DMS 273 (cell line): Measurements from ENCODE around the gene ARHGEF7.

ENCODE experiments used
- DNase-seq: peaks from one replicate; lab custom pipeline; 2025; ENCODE audit not compliant: unreplicated experiment; lab: John Stamatoyannopoulos, UW

Gene ARHGEF7

GRCh38 chr13:111292710-111293485 lies 177.8 kb downstream of the ARHGEF7 start:
- no peak for DNase-seq

- no peak for DNase-seq
Observed at GRCh38 chr13:111295886-111296285, 180.8 kb downstream of the ARHGEF7 start.

- no peak for DNase-seq
Observed at GRCh38 chr13:111296417-111296816, 181.3 kb downstream of the ARHGEF7 start.

- no peak for DNase-seq
Observed at GRCh38 chr13:111298214-111298975, 183.3 kb downstream of the ARHGEF7 start.

GRCh38 chr13:111302045-111302726 lies 187.1 kb downstream of the ARHGEF7 start:
- DNase-seq: no peak

GRCh38 chr13:111303559-111303958 lies 188.4 kb downstream of the ARHGEF7 start:
- DNase-seq: no peak

- DNase-seq: no peak
Observed at GRCh38 chr13:111304041-111304544, 189.0 kb downstream of the ARHGEF7 start.

- DNase-seq: no peak
Observed at GRCh38 chr13:111304603-111305289, 189.6 kb downstream of the ARHGEF7 start.

GRCh38 chr13:111312944-111313590 lies 198.0 kb downstream of the ARHGEF7 start:
- no peak for DNase-seq

GRCh38 chr13:111313911-111314425 lies 198.9 kb downstream of the ARHGEF7 start:
- no peak for DNase-seq

GRCh38 chr13:111314852-111315251 lies 199.7 kb downstream of the ARHGEF7 start:
- DNase-seq: no peak

- DNase-seq: peak; percentile 4
Observed at GRCh38 chr13:111315347-111315995, 200.4 kb downstream of the ARHGEF7 start.

- DNase-seq: no peak
Observed at GRCh38 chr13:111316161-111316730, 201.1 kb downstream of the ARHGEF7 start.

- no peak for DNase-seq
Observed at GRCh38 chr13:111317042-111317550, 202.0 kb downstream of the ARHGEF7 start.

GRCh38 chr13:111317571-111318345 lies 202.6 kb downstream of the ARHGEF7 start:
- DNase-seq: no peak

GRCh38 chr13:111318386-111318785 lies 203.3 kb downstream of the ARHGEF7 start:
- DNase-seq: no peak

- no peak for DNase-seq
Observed at GRCh38 chr13:111319521-111319920, 204.4 kb downstream of the ARHGEF7 start.
